Measurements from ENCODE around the gene TRAM2.

- TF ChIP-seq POLR2A (IDR thresholded peaks at IDR 0.05; ENCODE audit: low read depth, low read length) (no peak), TAF1 (IDR thresholded peaks at IDR 0.05; ENCODE audit: borderline replicate concordance, low read depth, low read length) (no peak), POLR2AphosphoS5 (IDR thresholded peaks at IDR 0.05; ENCODE audit: low read depth, low read length) (no peak)
Observed at GRCh38 chr6:52587001-52587400, 10.1 kb upstream of the TRAM2 start.
